PC-9 (cell line): ENCODE measurements around the gene DBX2. TPM values are rescaled to one million over a fixed set of nuclear protein-coding genes. Genes with fewer than 3 reads are reported as not detected.

ENCODE experiments used
- BruUV-seq: library from RNA; stranded (reverse); fragments of 400-500 nt; replicated peaks from 2 replicates; lab custom pipeline; 2021; lab: Mats Ljungman, UMichigan
- CTCF ChIA-PET: fragments of 300-600 bp; sonication (Branson Sonifier 250); formaldehyde crosslinking; loops from one replicate; lab custom pipeline; 2022; ENCODE audit warnings: antibody characterized with exemption; lab: Charles Lee
- POLR2A ChIA-PET: fragments of 300-600 bp; sonication (Branson Sonifier 250); formaldehyde crosslinking; loops from one replicate; lab custom pipeline; 2022; ENCODE audit warnings: antibody characterized with exemption; ENCODE audit not compliant: unreplicated experiment; lab: Charles Lee
- DNase-seq, 2 experiments: peaks; one replicate each; pipeline versions ENCODE4 v3.0.0 to v3.0.0-alpha.2; 2015 to 2022; ENCODE audit warnings: mixed read lengths in 1 of 2
- H2AFZ ChIP-seq: fragments of 200-600 bp; sonication (generic); 2 replicates; pipeline ENCODE4 v1.8.1; 2017; ENCODE audit warnings: antibody characterized with exemption
- H3F3A ChIP-seq: fragments of 200-600 bp; sonication (generic); 2 replicates; pipeline ENCODE4 v1.8.1; 2017; ENCODE audit warnings: antibody characterized with exemption, mild to moderate bottlenecking, low read depth; ENCODE audit not compliant: insufficient read depth
- H3K27ac ChIP-seq: fragments of 200-600 bp; sonication (generic); 2 replicates; pipeline ENCODE4 v1.6.1; 2016; ENCODE audit warnings: mixed run types
- H3K27me3 ChIP-seq: fragments of 200-600 bp; sonication (generic); 2 replicates; pipeline ENCODE4 v1.6.1; 2016; ENCODE audit warnings: low read depth, mixed run types; ENCODE audit not compliant: insufficient read depth
- H3K36me3 ChIP-seq: fragments of 200-600 bp; sonication (generic); 2 replicates; pipeline ENCODE4 v1.6.1; 2016; ENCODE audit warnings: low read depth, mixed run types
- H3K4me1 ChIP-seq: fragments of 200-600 bp; sonication (generic); replicated peaks from 2 replicates; pipeline ENCODE4 v1.6.1; 2016; ENCODE audit warnings: mixed run types; ENCODE audit not compliant: insufficient read depth
- H3K4me2 ChIP-seq: fragments of 200-600 bp; sonication (generic); 2 replicates; pipeline ENCODE4 v1.6.1; 2017; ENCODE audit warnings: mixed run types
- H3K4me3 ChIP-seq: fragments of 200-600 bp; sonication (generic); 2 replicates; pipeline ENCODE4 v1.6.1; 2016; ENCODE audit warnings: mixed run types
- H3K79me2 ChIP-seq: fragments of 200-600 bp; sonication (generic); 2 replicates; pipeline ENCODE4 v1.6.1; 2017; ENCODE audit warnings: low read depth, mixed run types
- H3K9me2 ChIP-seq: fragments of 200-600 bp; sonication (generic); 2 replicates; pipeline ENCODE4 v1.8.1; 2017; ENCODE audit warnings: mild to moderate bottlenecking; ENCODE audit not compliant: insufficient read depth
- H3K9me3 ChIP-seq: fragments of 200-600 bp; sonication (generic); 2 replicates; pipeline ENCODE4 v1.8.1; 2016; ENCODE audit warnings: low read depth; ENCODE audit not compliant: insufficient read depth
- H4K20me1 ChIP-seq: fragments of 200-600 bp; sonication (generic); 2 replicates; pipeline ENCODE4 v1.8.1; 2017; ENCODE audit not compliant: insufficient read depth
- CTCF ChIP-seq: fragments of 200-600 bp; sonication (generic); conservative IDR thresholded peaks from 2 replicates; pipeline ENCODE4 v1.6.1; 2017; ENCODE audit warnings: mixed run types, antibody characterized with exemption, mild to moderate bottlenecking, moderate library complexity
- EZH2 ChIP-seq: fragments of 200-600 bp; sonication (generic); IDR thresholded peaks from 2 replicates; pipeline ENCODE4 v1.8.0; 2017; ENCODE audit warnings: antibody characterized with exemption, low read depth
- intact Hi-C: fragments of 100-400 bp; cut with micrococcal nuclease; formaldehyde crosslinking; loops from one replicate; pipeline ENCODE4 v1.10.0; 2022; ENCODE audit not compliant: unreplicated experiment
- total RNA-seq: library from RNA; stranded (reverse); gene quantifications from 2 replicates; pipeline ENCODE4 v1.2.3, GENCODE V29; 2021

DBX2 gene
- total RNA-seq, 1 experiment from 2014 or later, result not detected

GRCh38 chr12:45065125-45065626, 14.3 kb upstream of the DBX2 start:
- intact Hi-C loops, result no loop called here
- ChIA-PET CTCF (no interaction called here), POLR2A (no interaction called here)
- no peaks in the 10 kb centered on the region for H3K4me1 ChIP-seq
- H4K20me1 ChIP-seq, result no peaks in the 10 kb centered on the region
- no peaks in the 10 kb centered on the region for H3K9me3 ChIP-seq
- no peak overlapping the region for H3K4me2 ChIP-seq
- peaks cover 33% of the 10 kb centered on the region for H3K27me3 ChIP-seq
- H2AFZ ChIP-seq, result no peak overlapping the region
- no peak overlapping the region for H3K27ac ChIP-seq
- no peak for DNase-seq
- BruUV-seq, result no TSS peak
- TF ChIP-seq CTCF (no peak), EZH2 (no peak)
- H3K79me2 ChIP-seq, result no peaks in the 10 kb centered on the region
- H3K36me3 ChIP-seq, result no peaks in the 10 kb centered on the region
- H3F3A ChIP-seq, result no peaks in the 10 kb centered on the region
- H3K4me3 ChIP-seq, result no peak overlapping the region
- no peaks in the 10 kb centered on the region for H3K9me2 ChIP-seq

- no peaks in the 10 kb centered on the region for H3K4me1 ChIP-seq
- no peaks in the 10 kb centered on the region for H3K9me3 ChIP-seq
- no peak for DNase-seq
- intact Hi-C loops, result no loop called here
- no peak for TF ChIP-seq EZH2
- no peak for TF ChIP-seq CTCF
- ChIA-PET POLR2A (interaction anchor here (0.9 kb wide), 1 partner anchor 636 kb away, joined by 10 read pairs; no protein-coding TSS in a partner anchor), CTCF (no interaction called here)
- BruUV-seq, result no TSS peak
- H3K79me2 ChIP-seq, result no peaks in the 10 kb centered on the region
- peaks cover 33% of the 10 kb centered on the region for H3K27me3 ChIP-seq
- no peaks in the 10 kb centered on the region for H3K9me2 ChIP-seq
- H3K4me3 ChIP-seq, result no peak overlapping the region
- no peak overlapping the region for H3K27ac ChIP-seq
- no peaks in the 10 kb centered on the region for H3K36me3 ChIP-seq
- H2AFZ ChIP-seq, result no peak overlapping the region
- no peaks in the 10 kb centered on the region for H3F3A ChIP-seq
- no peaks in the 10 kb centered on the region for H4K20me1 ChIP-seq
- H3K4me2 ChIP-seq, result no peak overlapping the region
These were observed 10.1 kb upstream of the DBX2 start for GRCh38 chr12:45060976-45061375.

GRCh38 chr12:45051572-45052125, 750 bp upstream of the DBX2 start:
- Histone ChIP-seq H3K9me2 (no peaks in the 10 kb centered on the region; the same call in none of the 2 replicates), H3K36me3 (no peaks in the 10 kb centered on the region), H4K20me1 (no peaks in the 10 kb centered on the region), H3K9me3 (no peaks in the 10 kb centered on the region), H2AFZ (peak overlapping the region; percentile 62), H3K4me1 (no peaks in the 10 kb centered on the region), H3K27ac (no peak overlapping the region), H3K4me2 (peak overlapping the region; percentile 61), H3K79me2 (no peaks in the 10 kb centered on the region), H3F3A (no peaks in the 10 kb centered on the region), H3K4me3 (peak overlapping the region; percentile 41; the same call in 1 of the 2 replicates), H3K27me3 (no peaks in the 10 kb centered on the region)
- TF ChIP-seq CTCF (no peak), EZH2 (no peak)
- intact Hi-C loops, result no loop called here
- CTCF ChIA-PET, result interaction anchor here (0.6 kb wide), 1 partner anchor 331 kb away, joined by 3 read pairs; no protein-coding TSS in a partner anchor
- POLR2A ChIA-PET, result no interaction called here
- no peak for DNase-seq
- BruUV-seq, result no TSS peak
